ENCODE results near the gene HDLBP.

The HDLBP gene

GRCh38 chr2:241184901-241185300 is 130.6 kb downstream of the HDLBP start:
- Mint-ChIP-seq H3K27me3 (no peaks in the 10 kb centered on the region), H3K4me3 (no peak overlapping the region), H3K9me3 (no peaks in the 10 kb centered on the region), H3K4me1 (no peaks in the 10 kb centered on the region), H3K27ac (no peak overlapping the region)
- no peak for ATAC-seq
- no peak for DNase-seq

GRCh38 chr2:241183221-241183620 is 132.3 kb downstream of the HDLBP start:
- ATAC-seq (no peak), DNase-seq (no peak)
- H3K27me3 Mint-ChIP-seq, result no peaks in the 10 kb centered on the region
- no peak overlapping the region for H3K4me3 Mint-ChIP-seq
- H3K27ac Mint-ChIP-seq, result no peak overlapping the region
- no peaks in the 10 kb centered on the region for H3K9me3 Mint-ChIP-seq
- H3K4me1 Mint-ChIP-seq, result no peaks in the 10 kb centered on the region

GRCh38 chr2:241182531-241183133 is 132.8 kb downstream of the HDLBP start:
- H3K4me1 Mint-ChIP-seq, result no peaks in the 10 kb centered on the region
- H3K9me3 Mint-ChIP-seq, result no peaks in the 10 kb centered on the region
- no peaks in the 10 kb centered on the region for H3K27me3 Mint-ChIP-seq
- H3K27ac Mint-ChIP-seq, result peak overlapping the region in 1 of 2 donors; percentile 71
- ATAC-seq (no peak), DNase-seq (no peak)
- H3K4me3 Mint-ChIP-seq, result no peak overlapping the region

GRCh38 chr2:241182126-241182525 is 133.3 kb downstream of the HDLBP start:
- ATAC-seq (no peak), DNase-seq (no peak)
- Mint-ChIP-seq H3K4me3 (no peak overlapping the region), H3K27ac (peak overlapping the region in 1 of 2 donors; percentile 71), H3K9me3 (no peaks in the 10 kb centered on the region), H3K27me3 (no peaks in the 10 kb centered on the region), H3K4me1 (no peaks in the 10 kb centered on the region)

- DNase-seq (no peak), ATAC-seq (no peak)
- Mint-ChIP-seq H3K4me3 (no peak overlapping the region), H3K27me3 (no peaks in the 10 kb centered on the region), H3K27ac (no peak overlapping the region), H3K4me1 (no peaks in the 10 kb centered on the region), H3K9me3 (no peaks in the 10 kb centered on the region)
These were observed 135.0 kb downstream of the HDLBP start for GRCh38 chr2:241180495-241180894.

GRCh38 chr2:241179899-241180298 is 135.6 kb downstream of the HDLBP start:
- peak; percentile 35 for ATAC-seq

GRCh38 chr2:241178961-241179360 is 136.5 kb downstream of the HDLBP start:
- Mint-ChIP-seq H3K27me3 (no peaks in the 10 kb centered on the region), H3K27ac (no peak overlapping the region), H3K9me3 (no peaks in the 10 kb centered on the region), H3K4me1 (no peaks in the 10 kb centered on the region), H3K4me3 (no peak overlapping the region)
- ATAC-seq (no peak), DNase-seq (no peak)

More at GRCh38 chr2:241179899-241180298, 135.6 kb downstream of the HDLBP start:
- H3K27me3 Mint-ChIP-seq, result no peaks in the 10 kb centered on the region
- no peaks in the 10 kb centered on the region for H3K9me3 Mint-ChIP-seq
- H3K4me3 Mint-ChIP-seq, result no peak overlapping the region
- H3K27ac Mint-ChIP-seq, result no peak overlapping the region
- no peaks in the 10 kb centered on the region for H3K4me1 Mint-ChIP-seq
- DNase-seq, result no peak

- H3K4me1 Mint-ChIP-seq, result no peaks in the 10 kb centered on the region
- DNase-seq (no peak), ATAC-seq (no peak)
- H3K27me3 Mint-ChIP-seq, result no peaks in the 10 kb centered on the region
- no peak overlapping the region for H3K27ac Mint-ChIP-seq
- no peaks in the 10 kb centered on the region for H3K9me3 Mint-ChIP-seq
- H3K4me3 Mint-ChIP-seq, result no peak overlapping the region
These were observed 137.7 kb downstream of the HDLBP start for GRCh38 chr2:241177526-241178334.
